GM10248 (cell line): ENCODE measurements around the gene AQP12A.

Source experiments
- CTCF ChIA-PET: fragments of 300-600 bp; sonication (Branson Sonifier 250); formaldehyde crosslinking; extraction: SDS; loops from one replicate; lab custom pipeline; 2021; ENCODE audit warnings: antibody characterized with exemption; lab: Yijun Ruan, JAX
- POLR2A ChIA-PET: fragments of 350-650 bp; sonication (Branson Sonifier 250); formaldehyde crosslinking; extraction: SDS; loops from one replicate; lab custom pipeline; 2020; ENCODE audit warnings: antibody characterized with exemption; lab: Yijun Ruan, JAX
- DNase-seq: peaks from one replicate; pipeline ENCODE4 v3.0.0; 2012; ENCODE audit errors: extremely low spot score
- TF ChIP-seq, protein P1 (sequence below): IDR thresholded peaks from 2 replicates; pipeline ENCODE4 v1.5.1; 2012; ENCODE audit warnings: mild to moderate bottlenecking, low read depth; ENCODE audit errors: extremely low read depth, missing control alignments, control extremely low read depth

The AQP12A gene

DNA sequence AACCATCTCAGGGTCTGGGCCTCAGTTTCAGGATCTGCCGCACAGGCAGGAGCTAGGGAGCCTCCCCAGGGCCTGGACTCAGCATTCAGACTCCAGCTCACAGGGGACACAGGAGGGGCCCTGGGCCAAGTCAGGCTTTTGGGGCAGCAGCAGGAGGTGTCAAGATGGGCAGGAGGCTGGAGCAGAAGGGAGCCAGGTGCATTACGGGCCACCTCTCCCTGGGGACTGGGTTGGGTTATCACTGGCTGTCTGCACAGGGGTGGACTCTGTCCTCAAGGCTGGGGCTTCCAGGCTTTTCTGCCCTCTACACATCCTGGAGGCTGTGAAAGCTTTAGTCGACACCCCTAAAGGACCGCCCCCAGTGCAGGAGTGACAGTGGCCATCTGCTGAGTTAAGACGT is 20.0 kb downstream of the AQP12A start:
- ChIA-PET POLR2A (no interaction called here), CTCF (no interaction called here)
- TF ChIP-seq, protein P1, sequence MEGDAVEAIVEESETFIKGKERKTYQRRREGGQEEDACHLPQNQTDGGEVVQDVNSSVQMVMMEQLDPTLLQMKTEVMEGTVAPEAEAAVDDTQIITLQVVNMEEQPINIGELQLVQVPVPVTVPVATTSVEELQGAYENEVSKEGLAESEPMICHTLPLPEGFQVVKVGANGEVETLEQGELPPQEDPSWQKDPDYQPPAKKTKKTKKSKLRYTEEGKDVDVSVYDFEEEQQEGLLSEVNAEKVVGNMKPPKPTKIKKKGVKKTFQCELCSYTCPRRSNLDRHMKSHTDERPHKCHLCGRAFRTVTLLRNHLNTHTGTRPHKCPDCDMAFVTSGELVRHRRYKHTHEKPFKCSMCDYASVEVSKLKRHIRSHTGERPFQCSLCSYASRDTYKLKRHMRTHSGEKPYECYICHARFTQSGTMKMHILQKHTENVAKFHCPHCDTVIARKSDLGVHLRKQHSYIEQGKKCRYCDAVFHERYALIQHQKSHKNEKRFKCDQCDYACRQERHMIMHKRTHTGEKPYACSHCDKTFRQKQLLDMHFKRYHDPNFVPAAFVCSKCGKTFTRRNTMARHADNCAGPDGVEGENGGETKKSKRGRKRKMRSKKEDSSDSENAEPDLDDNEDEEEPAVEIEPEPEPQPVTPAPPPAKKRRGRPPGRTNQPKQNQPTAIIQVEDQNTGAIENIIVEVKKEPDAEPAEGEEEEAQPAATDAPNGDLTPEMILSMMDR = no peak
- no peak for DNase-seq

DNA sequence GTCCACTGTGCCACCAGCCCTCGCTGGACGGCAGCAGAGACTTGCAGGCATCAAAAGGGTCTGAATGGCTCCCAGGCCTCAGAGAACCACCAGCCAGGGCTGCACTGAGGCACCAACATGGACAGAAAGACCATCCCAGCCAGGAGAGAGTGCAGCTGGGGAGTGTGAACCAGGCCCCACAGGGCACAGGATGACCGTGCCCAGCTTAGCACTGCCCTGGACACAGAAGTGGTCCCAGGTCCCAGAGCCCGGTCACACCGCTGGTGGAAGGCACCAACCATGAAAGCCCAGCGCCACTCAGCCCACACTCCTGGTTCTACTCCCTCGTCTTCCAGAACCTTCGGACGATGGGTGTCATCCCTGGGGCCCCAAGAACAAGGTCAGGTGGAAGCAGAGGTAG is 20.5 kb downstream of the AQP12A start:
- ChIA-PET CTCF (no interaction called here), POLR2A (no interaction called here)
- DNase-seq = no peak
- TF ChIP-seq, protein P1 = no peak

DNA sequence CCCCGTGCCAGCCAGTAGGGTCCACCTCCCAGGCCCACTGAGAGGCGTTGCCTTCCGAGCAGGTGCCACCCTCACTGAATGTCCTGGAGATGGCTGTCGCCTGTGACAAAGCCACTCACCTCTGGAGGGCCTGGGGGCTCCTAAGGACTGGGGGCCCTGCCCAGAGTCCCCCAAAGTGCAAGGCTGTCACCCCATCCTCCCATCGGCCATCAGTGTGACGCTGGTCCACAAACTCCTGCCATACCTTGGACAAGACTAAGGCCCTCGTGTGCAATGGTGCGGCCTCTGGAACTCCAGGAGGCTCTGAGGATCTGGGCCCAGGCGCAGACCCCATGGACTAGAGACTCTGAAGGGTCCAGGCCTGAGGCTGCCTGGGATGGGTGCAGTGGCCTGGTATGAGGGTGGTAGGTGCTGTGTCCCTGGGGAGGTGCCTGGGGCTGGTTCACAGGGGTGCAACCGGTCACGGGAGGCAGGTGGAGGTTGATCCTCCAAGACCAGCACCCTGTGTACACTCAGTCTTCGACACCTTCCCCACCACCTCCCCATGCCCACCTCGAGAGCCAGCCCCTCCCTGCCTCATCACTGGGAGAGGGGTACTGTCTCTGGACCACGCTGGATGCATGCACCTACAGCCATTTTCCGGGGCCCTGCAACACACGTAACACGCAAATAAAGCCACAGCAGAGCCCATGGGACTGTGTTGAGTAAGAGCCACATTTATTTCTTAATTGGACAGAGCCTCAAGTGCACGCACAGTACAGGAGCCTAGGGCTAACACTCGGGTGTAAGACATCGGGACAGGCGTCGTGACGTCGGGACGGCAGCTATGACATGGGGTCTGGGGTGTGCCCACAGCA is 21.6 kb downstream of the AQP12A start:
- CTCF ChIA-PET = no interaction called here
- TF ChIP-seq, protein P1 = no peak
- DNase-seq = no peak
- POLR2A ChIA-PET = no interaction called here

DNA sequence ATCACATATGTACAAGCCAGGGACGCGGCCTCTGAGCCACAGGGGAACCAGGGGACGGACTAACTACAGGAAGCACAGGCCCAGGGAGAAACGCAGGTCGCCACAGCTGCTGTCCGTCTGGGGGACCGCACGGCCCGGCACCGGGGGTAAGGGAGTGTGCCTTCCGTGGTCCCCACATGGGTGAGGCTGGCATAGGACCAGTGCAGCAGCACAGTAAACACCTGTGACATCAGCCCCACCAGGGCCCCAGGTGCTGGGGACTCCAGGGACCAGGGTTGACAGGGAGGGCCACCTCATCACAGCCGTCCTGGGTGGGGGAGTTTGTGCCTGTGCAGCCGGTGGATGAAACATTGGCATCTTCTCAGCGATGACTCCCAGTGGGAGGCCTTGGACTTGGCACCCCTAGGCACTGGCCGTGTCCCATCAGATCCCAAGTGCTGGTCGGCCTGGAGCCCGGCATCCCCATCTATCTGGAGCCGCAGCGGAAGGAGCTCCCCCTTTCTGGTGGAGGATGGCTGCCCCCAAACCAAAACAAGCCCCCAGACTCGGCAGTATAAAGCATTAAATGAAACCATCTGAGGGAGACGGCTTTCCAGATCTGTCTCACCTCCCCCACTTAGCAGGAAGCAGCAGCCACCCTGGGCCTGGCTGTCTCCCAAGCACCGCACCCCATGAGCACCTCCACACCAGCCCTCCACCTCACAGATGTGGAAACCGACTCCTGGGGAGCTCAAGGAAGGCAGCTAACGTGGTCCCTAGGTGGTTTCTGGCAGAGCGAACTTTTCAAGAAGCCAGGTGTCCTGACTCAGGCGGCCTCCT is 22.5 kb downstream of the AQP12A start:
- TF ChIP-seq, protein P1 = no peak
- POLR2A ChIA-PET = no interaction called here
- CTCF ChIA-PET = interaction anchor here (1.1 kb wide), 1 partner anchor 200 kb away, joined by 3 read pairs; no protein-coding TSS in a partner anchor
- no peak for DNase-seq

DNA sequence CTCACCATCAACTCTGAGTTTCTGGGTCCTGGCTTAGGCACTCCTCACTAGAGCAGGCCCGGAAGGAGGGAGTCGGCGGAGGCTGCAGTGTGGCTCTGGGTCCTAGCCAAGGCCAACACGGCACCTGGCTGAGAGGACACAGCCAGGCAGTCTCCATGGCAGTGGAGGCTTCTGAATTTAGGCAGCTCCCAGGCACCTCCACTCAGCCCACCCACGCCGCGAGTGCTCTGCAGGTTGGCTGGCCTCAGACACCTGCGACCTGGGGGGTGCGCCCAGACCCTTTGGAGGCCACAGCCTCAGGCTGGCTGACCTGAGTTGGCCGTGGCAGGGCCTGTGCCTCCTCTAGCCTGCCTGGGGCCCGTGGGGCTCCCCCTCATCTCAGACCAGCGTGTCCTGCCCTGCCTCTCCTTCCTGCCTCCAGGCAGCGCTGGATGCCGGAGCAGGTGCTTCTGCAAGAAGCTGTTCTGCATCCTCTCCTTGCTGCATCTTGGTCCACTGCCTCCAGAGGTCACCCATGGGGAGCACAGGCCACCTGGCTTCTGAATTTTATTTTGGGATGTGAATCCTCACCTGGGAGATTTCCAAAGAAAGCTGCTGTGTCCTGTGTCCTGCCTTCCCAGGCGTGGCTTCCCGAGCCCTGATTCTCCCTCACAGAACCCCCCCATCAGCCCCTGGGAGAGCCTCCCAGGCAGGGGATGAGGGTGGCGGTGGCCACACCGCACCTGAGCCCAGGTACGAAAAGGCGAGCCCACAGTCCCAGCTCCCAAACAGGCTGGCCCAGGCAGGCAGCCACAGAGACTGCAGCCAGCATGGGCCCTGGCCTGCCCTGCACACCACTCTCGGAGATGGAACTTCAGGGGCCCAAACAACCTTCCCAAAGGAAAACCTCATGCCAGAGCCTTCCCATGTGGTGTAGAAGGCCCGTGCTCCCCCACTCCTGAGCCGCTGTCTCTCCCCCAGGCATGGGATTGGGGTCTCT is 23.4 kb downstream of the AQP12A start:
- no peak for DNase-seq
- TF ChIP-seq, protein P1 = no peak
- CTCF ChIA-PET = interaction anchor here (1.1 kb wide), 1 partner anchor 201 kb away, joined by 3 read pairs; no protein-coding TSS in a partner anchor

More for the DNA sequence above, 23.4 kb downstream of the AQP12A start:
- POLR2A ChIA-PET = no interaction called here
